ENCODE data around the gene HAPSTR1.

HAPSTR1 gene

DNA sequence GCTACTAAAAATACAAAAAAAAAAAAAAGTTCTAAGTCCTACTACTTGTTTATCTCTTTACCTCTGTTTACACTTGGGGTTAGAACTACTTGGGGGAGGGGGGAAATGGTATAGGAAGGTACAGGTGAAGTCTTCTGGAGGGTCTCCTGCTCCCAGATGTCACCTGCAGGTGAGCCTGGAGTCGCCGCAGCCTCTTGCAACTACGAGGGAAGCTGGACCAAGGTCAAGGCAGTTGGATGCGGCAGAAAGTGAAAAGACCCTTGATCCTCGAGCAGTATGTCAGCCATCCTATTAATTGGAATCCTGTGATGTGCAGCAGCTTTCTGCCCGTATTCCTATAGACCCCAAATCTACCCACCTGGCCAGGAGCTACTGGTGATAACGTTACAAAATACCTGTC, 33.0 kb downstream of the HAPSTR1 start:
- no peak for FAIRE-seq

DNA sequence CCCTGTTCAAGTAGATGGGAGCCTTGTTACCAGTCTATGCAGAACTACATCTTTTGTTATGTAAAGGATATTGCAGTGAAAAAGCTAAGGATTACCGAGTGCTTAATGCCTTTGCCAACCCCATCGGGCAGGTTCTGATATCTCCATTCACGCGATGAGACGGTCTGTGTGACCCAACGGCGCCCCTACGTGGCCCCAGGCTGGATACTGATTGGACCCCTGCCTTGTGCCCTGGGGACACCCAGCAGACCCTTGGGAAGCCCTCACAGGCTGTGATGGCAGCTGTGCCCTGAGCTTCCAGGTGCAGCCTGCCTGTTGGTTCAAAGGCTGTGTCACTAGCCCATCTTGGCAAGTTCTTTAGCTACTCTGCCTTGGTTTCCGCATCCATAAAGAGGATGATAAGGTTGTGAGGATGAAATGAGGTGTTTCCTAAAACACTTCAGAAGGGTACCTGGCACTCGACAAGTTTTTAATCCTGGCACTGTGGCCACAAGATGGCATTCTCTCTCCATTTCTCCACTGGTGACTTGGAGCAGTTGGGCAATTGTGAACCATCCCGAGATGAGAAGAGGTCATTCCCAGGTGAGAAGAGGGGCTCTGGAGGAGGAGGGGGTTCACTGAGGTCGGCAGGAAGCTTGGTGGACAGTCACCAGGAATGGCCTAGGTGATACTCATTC, 33.6 kb downstream of the HAPSTR1 start:
- FAIRE-seq, result no peak

DNA sequence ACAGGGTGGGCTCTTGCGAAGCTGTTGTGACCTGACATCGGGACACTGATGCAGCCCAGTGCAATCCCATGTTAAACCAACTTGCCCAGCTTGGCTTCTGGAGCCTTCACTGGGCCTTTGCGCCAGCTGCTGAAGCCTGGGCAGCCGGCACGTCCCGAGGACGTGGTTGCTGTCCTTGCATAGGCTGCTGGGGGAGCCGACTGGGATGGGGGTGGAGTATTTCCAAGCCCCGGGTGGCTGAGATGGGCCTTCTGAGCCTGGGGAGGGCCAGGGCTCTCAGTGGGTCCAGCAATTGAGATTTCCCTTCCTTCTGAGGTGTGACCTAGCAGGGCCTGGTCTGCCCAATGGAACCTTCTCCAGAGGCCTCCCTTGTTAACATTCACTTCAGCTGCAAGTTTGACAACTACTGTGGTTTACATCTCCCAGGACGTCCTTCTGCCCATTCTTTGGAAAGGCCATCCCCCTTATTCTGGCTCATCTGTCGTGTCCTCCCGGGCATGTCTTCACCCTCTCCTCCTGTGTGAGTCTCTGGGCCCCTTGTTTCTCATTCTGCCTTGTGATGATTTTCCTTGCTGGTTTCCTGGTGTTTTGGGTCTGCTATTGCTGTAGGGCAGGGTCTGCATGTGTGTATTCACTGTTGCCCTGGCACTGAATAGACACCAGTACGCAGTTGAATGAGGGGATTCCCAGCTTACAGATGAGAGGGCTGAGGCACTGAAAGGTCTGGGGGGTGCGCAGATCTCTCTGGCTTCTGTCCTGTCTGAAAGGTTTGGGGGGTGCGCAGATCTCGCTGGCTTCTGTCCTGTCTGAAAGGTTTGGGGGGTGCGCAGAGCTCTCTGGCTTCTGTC, 34.4 kb downstream of the HAPSTR1 start:
- no peak for FAIRE-seq

DNA sequence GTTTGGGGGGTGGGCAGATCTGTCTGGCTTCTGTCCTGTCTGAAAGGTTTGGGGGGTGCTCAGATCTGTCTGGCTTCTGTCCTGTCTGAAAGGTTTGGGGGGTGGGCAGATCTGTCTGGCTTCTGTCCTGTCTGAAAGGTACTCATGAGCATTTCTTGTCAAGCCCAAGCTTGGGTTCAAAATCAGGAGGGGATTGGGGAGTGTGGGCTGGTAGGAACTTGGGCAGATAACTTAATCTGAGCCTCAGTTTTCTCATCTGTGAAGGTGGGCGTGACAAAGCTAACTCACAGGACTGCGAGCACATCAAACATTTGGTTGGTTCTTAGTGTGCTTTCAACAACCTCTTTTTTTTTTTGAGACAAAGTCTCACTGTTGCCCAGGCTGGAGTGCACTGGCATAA, 35.2 kb downstream of the HAPSTR1 start:
- FAIRE-seq, result no peak

DNA sequence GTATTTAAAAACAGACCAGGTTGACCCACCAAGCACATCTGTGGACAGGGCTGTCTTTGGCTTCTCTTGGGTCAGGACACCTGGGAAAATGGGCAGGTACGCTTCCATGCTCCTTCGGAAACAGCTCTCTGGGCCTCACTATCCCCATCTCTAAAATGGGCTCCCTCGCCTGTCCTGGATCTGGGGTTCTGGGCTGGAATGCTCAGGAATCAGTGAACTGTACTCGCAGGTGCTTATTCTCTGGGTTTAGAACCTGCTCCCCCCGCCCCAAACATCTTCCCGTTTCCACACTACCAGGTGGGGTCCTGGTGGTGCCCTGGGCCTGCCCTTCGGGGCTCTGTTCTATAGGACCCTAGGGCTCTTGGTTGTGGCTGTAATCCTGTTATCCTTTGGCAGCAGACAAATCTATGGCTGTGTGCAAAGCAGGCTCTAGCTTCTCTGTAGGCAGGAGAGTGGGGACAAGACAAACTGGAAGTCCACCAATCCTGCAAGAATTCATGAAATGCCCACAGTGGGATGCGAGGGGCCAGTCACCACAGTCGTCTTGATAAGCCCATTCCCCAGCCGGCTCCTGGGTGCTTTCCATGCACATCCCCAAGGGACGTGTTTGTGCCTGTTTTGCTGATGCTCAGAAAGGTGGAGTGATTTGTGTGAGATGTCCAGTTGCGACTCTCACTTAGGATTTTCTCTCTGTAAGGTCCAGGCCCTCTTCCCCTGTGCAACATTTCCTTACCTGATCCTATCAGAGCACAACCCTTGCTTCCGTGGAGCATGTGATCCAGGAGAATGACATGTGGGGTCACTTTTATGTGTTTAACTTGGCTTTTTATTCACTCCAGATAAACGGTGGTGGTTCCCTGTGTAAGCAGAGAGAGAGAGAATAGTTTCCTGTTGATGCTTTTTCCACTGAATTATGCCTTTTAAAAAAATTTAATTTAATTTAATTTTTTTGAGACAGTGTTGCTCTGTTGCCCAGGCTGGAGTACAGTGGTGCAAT, 37.2 kb downstream of the HAPSTR1 start:
- FAIRE-seq, result no peak

DNA sequence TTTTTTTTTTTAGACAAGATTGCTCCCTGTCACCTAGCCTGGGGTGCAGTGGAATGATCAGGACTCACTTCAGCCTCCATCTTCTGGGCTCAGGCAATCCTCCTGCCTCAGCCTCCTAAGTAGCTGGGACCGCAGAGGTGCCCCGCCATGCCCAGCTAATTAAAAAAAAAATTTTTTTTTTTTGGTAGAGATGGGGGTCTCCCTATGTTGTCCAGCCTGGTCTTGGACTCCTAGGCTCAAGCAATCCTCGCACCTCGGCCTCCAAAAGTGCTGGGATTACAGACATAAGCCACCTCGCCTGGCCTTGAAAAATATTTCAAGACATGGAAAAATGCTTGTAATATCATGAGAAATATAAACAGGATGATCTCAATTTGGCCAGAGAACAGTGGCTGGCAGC, 42.9 kb downstream of the HAPSTR1 start:
- FAIRE-seq, result no peak

DNA sequence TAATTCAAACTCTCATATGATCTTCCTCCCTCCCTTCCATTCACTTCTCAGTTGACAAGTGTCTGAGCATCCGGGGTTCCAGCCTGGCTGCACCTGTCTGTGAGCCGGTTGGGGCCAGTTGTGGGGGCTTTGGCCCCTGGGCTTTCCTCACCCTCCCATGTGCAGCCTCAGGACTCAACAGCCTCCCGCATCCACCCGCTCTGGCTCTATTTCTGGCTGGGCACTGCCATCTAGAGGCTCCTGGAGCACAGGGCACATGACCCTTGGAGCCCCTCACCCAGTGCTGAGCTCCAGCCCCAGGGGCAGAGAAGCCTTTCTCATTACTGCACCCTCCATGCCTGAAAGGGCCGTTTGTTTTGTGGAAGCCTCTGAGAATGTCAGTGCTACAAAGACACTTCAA, 43.3 kb downstream of the HAPSTR1 start:
- FAIRE-seq, result no peak

DNA sequence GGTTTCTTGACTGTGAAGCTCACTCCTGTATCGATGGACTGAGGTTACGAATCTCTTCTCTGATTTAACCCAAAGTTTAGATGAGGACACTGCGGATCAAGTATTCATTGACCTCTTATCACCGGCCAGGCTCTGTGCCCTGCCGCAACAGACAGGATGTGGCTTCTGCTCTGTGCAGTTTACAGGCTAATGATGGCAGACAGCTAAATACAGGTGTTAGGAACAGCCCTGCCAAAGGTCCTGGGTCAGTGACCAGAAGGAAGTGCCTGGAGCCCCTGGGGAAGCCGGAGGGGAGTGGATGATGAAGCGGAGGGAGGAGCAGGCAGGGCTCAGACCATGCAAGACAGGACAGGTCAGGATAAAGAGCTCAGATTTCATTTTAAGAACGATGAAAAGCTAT, 44.4 kb downstream of the HAPSTR1 start:
- no peak for FAIRE-seq

DNA sequence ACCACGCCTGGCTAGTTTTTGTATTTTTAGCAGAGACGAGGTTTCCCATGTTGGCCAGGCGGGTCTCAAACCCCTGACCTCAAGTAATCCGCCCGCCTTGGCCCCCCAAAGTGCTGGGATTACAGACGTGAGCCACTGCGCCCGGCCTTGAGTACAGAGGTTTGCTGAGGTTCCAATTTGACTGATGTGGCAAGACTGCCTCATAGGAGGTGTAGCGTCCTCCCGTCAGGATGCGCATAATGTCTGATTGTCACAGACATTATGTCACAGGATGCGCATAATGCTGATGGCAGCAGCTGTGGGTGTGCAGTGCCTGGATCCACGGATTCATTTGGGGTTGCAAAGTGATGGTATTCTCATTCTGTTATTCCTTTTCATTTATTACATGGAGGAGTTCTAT, 45.2 kb downstream of the HAPSTR1 start:
- no peak for FAIRE-seq

DNA sequence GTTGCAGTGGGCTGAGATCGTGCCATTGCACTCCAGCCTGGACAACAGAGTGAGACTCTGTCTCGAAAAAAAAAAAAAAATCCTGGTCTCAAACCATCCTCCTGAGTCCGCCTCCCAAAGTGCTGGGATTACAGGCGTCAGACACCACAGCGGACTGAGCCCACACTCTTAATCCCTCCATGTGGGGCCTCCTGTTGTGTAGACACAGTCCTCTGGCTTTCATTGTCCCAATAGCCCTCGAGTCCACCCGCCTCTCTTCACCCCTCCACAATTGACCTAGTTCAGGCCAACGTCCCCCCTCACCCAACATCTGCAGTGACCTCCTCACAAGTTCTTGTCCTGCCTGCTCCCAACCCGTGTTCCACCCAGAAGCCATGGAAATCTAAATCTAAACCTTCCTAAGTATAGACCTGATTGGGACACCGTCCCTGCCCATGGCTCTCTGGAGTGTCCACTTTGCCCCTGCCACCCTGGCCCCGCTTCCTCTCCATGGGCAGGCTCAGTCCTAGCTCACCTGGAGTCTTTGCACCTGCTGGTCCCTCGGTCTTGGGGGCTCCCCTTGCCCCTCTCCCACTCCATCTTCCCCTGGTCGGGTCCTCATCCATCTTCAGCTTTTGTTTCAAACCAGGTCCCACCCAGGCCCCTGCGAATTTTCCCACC, 46.7 kb downstream of the HAPSTR1 start:
- FAIRE-seq, result no peak

DNA sequence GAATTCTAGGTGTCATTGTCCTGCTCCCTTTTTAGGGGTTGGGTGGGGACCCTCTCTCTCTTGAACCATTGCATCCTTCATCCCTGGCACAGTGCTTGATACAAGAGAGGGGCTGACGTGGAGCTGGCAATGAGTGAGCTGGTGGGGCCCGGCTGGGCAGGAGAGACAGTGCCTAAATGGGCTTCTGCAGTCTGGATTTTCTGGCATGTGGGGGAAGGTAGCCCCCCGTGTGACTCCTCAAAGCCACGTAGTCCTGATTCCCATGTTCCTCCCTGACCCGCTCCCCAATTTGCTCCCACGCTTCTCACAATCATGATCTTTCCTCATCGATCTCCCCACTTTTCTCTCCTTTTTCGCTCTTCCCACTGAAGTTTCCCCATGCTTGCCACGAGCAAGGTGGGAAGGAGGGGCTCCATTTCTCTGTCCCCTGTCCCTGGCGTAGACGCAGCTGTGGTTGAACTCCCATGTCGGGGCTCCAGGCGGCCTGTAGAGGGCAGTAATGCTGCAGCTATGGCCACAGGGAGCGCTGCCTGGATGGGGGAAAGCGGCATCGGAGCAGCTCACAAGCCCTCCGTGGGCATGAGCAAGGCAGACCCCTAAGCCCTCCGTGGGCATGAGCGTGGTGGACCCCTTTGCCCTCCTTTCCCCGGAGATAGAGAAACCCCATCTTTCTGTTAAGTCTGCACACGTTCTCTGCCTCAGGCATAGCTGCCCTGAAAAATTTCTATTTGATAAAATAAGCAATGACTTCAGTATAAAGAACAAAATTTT, 47.5 kb downstream of the HAPSTR1 start:
- no peak for FAIRE-seq

DNA sequence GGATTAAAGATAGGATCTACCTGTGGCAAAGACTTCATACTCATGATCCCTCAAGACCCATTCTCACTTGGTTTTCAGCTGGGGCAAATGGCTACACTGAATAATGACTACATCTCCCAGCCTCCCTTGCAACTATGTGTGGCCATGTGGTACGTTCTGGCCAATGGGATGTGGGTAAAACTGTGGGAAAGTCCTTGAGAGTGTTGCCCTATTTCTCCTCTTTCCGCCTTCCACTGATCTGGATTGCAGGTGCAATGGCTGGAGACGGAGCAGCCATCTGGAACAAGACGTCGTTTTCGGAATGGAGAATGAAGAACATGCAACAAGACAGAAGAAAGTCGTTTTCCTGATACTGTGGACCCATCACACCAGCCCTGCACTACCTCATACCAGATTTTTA, 48.5 kb downstream of the HAPSTR1 start:
- FAIRE-seq, result no peak
